Stimulated activated CD8-positive, alpha-beta memory T cell treated with anti-CD3 and anti-CD28 coated beads, Interleukin-4, amount 100 ng/mL, for 4 hours (primary cell): ENCODE data around the gene BCL6.

Experiments
- DNase-seq, 2 donors: peaks; one replicate each; pipeline ENCODE4 v3.0.0-alpha.2; 2020; ENCODE audit warnings: low read depth in 2 of 2, low spot score in 1 of 2

BCL6 gene

GRCh38 chr3:187739561-187740332, 5.5 kb downstream of the BCL6 start:
- DNase-seq = peak; percentile 46 to 55

GRCh38 chr3:187739094-187739560, 6.1 kb downstream of the BCL6 start:
- DNase-seq = no peak

DNA sequence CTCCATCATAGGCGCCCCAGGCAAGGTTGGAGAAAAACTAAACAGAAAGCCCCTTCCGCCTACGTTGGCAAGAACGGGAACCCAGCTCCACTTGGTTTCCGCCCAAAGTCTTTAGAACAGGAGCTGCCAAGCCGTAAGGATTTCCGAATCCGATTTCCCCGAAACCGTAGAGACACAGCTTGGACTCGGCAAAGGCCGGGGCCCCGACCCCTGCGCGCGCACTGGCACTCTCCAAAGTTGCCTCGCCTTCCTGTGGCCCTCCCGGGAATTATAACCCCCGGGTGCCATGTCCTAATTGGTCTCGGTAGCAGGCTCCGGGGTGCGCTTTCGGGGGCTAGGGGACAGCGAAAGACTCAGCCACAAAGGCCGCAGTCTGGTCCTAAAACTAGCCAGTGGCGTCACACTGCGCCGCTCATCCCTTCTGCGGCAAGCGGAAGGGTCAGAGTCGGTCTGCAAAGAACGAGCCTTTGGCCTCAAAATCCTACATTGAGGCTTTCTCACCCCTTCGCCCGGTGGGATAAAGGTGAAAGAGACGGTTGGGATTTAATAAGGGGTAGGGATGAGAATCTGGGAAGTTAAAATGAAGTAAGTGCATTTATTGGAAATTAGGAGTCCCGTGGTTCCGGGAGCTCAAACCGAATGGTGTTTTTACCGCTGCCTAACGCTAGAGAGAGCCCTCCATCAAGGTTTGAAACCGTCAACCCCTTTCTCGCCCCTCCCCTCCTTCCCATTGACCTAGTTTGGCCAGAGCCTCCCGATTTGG, 6.8 kb downstream of the BCL6 start:
- peak in 1 of 2 donors; percentile 38 for DNase-seq

DNA sequence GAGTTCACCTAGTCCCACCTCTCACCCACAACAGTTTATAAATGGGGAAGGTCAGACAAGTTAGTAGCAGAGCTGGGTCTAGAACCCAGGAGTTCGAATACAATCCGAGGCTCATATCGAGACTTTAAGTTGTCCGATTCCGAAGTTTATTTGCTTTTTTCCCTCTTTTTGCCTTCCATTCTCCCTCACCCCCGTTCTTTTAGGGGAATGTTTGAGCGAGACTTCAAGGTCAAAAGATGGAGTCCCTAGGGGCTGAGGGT, 7.3 kb downstream of the BCL6 start:
- no peak for DNase-seq

DNA sequence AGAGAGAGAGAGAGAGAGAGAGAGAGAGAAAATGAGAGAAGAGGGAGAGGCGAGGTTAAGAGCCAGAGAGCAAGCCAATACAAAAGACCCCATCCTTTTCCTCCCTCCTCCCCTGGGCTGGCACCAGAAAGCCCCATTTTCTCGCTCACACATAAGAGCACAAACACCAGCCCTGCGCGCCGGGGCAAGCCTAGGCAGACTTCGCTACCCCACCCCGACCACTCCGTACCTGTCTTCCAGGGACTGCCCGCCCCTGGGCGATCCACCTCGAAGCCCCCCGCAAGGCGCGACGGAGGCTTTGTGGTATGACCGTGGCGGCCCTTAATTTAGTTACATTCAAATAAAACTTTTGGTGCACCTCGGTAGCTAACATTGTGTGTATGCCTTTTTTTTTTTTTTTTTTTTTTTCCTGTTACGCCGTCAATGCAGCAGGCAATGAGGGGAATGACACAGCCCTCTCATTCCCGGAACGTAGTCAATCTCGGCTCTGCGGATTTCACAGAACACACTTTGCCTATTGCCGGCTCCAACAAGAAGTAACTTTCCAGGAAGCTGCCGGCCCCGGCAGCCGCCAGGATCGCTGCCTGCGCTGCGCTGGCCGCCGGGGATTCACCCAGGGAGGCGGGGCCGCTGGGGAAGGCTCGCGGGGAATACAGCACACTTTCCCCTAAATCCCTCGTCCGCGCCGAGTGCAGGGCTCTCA, 7.7 kb downstream of the BCL6 start:
- DNase-seq = no peak

GRCh38 chr3:187737006-187737367, 8.3 kb downstream of the BCL6 start:
- DNase-seq = no peak

DNA sequence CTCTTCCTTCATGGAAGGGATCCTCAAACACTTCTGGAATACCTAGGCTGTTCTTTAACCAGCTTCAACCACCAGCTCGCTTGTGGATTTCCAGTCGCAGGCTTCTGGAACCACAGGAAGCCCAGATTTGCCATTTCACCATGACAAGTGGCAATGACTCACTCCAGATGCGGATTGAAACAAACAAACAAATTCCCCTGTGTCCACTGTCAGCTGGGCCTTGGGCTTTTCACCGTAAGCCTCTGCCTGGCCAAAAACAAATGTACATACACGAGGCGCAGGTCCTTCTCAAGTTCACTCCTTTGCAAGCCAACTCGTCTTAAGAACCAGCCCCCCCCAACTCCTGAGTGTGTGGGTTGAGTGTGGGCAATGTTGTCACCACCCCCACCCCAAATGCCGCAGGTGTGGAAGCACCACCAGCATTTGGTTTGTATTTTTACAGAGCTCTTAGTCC, 8.8 kb downstream of the BCL6 start:
- DNase-seq = no peak

DNA sequence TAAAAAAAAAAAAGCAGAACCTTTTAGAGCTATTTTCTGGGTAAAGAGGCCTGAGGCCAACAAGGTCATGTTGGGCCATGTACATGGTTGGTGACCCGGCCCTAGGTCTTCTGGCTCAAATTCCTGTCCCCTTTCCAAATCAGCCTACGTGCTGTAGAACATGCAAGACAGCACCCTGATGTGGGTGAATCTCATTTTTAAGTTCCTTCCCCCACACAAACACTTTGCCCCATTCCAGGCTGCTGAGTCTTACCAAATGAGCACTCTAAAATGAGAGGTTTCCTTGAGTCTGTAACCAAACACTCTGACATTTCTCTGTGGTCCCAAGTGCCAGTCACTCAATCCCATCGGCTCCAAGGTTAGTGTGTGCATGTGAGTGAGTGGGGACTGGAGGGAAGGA, 9.4 kb downstream of the BCL6 start:
- DNase-seq = no peak

- no peak for DNase-seq
Measured at GRCh38 chr3:187735383-187735782, 9.9 kb downstream of the BCL6 start.

GRCh38 chr3:187734841-187735240, 10.4 kb downstream of the BCL6 start:
- no peak for DNase-seq

DNA sequence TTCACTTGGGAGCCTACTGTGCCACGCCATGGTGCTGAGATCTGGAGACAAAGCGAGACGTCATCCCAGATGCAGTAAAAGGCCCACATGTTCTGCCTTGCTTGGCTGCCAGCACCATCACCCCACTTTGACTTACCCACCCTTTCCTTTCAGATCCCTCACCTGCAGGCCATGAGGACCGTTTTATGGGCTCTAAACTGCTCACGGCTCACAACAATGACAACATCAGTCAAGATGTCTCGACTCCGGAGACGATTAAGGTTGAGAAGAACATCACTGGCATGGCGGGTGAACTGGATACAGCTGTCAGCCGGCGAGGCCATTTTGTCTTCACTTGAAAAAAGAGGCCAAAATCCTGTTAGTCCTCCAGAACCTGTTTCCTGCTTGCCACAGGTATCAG, 11.9 kb downstream of the BCL6 start:
- DNase-seq = no peak

DNA sequence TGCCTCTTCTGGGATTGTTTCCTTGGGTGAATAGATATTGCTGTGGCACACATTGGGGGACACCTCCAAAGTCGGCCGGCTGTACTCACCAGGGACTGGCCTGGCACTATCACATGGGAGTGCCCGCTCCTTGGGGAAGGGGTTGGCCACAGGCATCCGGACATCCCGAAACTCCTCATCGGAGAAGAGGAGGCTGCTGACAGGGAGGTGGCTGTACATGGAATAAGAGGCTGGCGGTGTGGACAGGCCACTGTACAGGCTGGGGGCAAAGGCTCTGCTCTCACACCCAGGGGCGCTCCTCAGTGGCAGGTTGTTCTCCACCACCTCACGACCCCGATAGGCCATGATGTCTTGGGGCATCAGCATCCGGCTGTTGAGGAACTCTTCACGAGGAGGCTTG, 15.7 kb downstream of the BCL6 start:
- no peak for DNase-seq

- DNase-seq = no peak
Measured at GRCh38 chr3:187728940-187729583, 16.2 kb downstream of the BCL6 start.

DNA sequence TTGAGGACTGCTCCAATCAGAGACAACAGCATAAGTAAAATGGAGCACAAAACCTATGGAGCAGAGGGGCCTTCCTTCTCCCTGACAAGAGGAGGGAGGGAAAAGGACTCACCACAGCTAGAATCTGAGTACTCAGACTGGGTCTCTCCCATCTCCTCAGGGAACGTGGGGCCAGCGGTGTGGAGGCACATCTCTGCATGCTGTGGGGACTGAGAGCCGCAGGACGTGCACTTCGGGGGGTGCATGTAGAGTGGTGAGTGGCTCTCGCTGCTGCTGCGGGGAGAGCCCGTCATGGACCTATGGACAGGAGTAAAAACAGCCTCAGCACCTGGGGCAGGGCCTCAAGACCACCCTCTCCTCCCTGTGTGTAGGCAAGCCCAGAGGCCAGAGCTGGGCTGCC, 17.0 kb downstream of the BCL6 start:
- no peak for DNase-seq

GRCh38 chr3:187726564-187726963, 18.7 kb downstream of the BCL6 start:
- no peak for DNase-seq

GRCh38 chr3:187725653-187726370, 19.5 kb downstream of the BCL6 start:
- no peak for DNase-seq

DNA sequence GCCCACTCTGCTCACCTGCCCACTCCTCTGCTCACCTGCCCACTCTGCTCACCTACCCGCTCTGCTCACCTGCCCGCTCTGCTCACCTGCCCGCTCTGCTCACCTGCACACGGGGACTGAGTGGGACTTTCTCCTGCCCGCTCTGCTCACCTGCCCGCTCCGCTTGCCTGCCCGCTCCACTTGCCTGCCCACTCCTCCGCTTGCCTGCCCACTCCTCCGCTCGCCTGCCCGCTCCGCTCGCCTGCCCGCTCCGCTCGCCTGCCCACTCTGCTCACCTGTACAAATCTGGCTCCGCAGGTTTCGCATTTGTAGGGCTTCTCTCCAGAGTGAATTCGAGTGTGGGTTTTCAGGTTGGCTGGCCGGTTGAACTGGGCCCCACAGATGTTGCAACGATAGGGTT, 20.0 kb downstream of the BCL6 start:
- no peak for DNase-seq

GRCh38 chr3:187722206-187722612, 23.1 kb downstream of the BCL6 start:
- DNase-seq = no peak

DNA sequence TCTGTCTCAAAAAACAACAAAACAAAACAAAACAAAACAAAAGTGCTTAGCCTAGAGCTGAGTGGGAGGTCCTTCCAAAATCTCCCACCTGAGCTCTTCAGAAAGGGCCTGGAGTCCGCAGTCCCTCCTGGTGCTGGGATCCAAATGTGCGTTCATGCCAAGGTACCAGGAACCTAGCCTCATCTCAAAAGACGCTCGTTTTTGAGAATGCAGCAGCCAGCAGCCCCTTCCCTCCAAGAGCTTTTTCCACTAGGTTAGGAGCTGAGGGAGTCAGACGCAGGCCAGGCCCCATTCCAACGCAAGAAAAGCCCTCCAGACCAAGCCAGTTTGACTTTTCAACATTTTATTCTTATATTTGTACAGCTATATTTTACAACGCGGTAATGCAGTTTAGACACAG, 24.2 kb downstream of the BCL6 start:
- DNase-seq = no peak

- DNase-seq = no peak
Measured at GRCh38 chr3:187720337-187720670, 25.0 kb downstream of the BCL6 start.
